HG02943 (cell line): ENCODE data around the gene HARBI1.
"Not testable (repeated sequence)": the region's sequence is repeated elsewhere in the genome, so short reads cannot be mapped to it uniquely, and the experiment has no call there.

Source experiments
- ATAC-seq: cut with Tn5 transposase; IDR thresholded peaks from one replicate; pipeline ENCODE4 v1.9.1; 2021; ENCODE audit warnings: mild to moderate bottlenecking, low read depth, moderate library complexity; ENCODE audit not compliant: unreplicated experiment

Gene HARBI1

DNA sequence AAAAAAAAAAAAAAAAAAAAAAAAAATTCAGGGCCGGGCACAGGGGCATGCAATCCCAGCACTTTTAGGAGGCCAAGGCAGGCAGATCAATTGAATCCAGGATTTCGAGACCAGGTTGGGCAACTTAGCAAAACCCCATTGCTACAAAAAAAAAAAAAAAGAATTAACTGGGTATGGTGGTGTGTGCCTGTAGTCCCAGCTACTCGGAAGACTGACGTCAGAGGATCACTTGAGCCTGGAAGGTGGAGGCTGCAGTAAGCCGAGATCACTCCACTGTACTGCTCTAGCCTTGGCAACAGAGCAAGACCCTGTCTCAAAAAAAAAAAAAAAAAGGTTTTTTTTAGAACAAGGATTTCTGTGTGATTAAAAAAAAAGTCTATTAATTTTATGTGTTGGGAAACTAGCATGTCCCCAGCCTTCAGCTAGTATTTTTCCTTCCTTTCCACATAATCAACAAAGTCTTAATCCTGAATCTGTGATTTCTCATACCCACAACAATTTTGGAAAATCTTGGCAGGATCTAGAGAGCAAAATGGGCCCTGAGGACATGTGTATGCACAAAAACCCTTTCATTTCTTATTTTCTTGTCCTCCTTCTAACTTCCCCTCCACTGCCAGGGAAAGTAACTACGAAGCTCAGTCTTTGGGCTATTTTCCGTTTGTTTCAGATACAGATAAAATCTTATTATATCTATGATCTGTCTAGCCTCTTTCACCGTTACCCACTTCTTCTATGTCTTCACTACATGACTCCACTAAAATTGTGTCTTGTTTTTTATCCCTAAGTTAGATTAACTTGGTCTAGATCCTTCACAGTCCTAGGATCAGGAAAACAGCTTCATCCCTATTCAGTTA, 17.5 kb downstream of the HARBI1 start:
- ATAC-seq, result no peak

DNA sequence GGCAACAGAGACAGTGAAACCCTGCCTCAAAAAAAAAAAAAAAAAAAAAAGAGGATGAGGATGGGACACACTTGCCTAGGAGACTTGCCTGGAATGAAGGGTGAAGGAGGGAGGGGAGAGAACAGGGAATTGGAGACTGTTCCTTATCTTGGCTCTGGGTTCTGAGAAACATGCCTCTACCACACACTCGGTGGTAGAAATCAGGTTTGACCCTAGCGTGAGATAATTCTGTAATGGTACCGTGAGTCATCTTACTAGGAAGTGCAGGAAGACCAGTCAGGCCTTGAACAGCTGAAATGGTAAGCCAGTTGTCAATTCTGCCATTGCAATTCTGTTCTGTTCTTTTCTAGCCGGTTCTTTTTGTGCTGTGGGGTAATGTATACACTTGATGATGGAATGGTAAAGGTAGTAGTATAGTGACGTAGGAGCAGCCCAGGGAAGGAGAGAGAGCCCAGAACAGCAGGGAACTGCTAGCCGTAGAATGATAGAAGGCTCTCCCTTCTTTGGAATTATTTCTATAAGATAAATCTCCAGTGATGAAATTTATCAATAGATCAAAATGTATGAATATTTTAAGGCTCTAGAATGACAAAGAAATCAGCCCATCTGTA, 19.3 kb downstream of the HARBI1 start:
- no peak for ATAC-seq

DNA sequence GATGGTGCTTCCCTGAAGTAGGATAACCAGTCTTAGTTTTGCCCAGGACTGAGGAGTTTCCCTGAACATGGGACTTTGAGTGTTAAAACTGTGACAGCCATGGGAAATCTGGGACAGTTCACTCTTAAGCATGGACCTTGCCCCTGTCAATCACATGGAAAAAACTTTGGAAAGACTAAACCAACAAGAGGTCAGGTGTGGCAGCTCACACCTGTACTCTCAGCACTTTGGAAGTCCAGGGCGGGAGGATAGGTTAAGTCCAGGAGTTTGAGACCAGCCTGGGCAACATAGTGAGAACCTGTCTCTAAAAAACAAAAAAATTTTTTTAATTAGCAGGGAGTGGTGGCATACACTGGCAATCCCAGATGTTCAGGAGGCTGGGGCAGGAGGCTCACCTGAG, 19.9 kb downstream of the HARBI1 start:
- no peak for ATAC-seq

DNA sequence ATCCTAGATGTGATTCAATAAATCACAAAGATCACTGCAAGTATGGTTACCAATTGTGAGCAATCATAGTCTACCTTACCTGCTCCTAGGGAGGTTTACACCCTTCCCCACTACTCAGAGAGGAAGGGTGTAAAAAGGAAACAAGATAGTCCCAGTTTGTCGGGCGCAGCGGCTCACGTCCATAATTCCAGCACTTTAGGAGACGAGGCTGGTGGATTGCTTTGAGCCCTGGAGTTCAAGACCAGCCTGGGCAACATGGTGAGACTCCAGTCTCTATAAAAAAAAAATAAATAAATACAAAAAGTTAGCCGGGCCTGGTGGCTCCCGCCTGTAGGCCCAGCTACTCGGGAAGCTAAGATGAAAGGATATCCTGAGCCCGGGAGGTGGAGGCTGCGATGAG, 22.2 kb downstream of the HARBI1 start:
- no peak for ATAC-seq

DNA sequence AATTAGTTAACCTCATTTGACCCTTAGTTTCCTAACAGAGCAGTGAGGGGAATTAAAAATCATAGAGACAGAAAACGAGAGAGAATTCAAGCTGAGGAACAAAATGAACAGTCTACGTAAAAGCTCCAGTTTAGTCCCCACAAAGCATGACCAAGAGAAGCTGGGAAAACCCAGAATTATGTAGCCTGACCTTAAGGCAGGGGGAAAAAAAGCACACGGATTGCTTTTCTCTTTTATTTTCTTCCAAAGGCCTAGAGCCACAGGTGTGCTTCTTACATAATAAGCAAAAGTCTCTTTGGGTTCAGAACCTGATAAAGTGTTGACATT, 22.7 kb downstream of the HARBI1 start:
- no peak for ATAC-seq

DNA sequence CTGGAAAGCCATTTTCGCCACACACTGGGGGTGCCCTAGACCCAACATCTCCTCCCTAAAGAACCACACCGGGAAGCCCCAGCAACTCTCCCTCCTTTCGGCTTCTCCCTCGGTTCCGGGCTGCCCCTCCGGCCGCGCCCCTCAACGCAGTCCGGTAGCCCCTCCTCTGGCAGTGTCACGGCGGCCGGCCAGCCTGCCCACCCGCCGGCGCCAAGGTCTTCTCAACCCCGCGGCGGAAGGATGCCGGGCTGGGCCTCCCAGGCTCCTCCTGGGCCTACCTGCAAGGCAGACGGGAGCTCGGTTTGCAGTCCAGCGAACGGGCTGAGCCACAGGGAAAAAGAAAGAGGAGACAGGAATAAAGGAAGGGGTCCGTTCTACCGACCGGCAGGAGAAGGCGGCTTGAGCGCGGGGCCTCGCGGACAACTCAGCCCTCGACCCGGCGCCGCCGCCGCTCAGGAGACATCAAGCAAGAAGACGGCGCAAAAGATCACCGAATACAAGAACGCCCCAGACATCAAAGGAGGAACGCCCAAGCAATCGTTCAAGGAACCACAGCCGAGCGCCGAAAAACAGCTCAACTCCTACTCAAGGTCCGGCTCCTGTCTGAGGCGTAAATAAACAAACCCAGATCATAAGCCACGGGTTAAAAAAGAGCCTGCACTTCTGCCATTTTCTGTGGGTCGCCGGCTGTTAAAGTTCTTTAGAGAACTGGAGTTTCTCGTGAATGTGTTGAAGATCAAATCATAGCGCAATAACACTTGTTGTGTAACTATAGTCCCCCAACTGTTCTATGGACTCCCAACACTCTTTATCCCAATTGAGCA, 23.3 kb downstream of the HARBI1 start, which contains the start of gene AMBRA1:
Gene AMBRA1 (minus strand): TSS at position 474 of the 824 bp plus-strand sequence. CDS start 45,643 bp downstream, outside the sequence.
- ATAC-seq, result peak; percentile 59

DNA sequence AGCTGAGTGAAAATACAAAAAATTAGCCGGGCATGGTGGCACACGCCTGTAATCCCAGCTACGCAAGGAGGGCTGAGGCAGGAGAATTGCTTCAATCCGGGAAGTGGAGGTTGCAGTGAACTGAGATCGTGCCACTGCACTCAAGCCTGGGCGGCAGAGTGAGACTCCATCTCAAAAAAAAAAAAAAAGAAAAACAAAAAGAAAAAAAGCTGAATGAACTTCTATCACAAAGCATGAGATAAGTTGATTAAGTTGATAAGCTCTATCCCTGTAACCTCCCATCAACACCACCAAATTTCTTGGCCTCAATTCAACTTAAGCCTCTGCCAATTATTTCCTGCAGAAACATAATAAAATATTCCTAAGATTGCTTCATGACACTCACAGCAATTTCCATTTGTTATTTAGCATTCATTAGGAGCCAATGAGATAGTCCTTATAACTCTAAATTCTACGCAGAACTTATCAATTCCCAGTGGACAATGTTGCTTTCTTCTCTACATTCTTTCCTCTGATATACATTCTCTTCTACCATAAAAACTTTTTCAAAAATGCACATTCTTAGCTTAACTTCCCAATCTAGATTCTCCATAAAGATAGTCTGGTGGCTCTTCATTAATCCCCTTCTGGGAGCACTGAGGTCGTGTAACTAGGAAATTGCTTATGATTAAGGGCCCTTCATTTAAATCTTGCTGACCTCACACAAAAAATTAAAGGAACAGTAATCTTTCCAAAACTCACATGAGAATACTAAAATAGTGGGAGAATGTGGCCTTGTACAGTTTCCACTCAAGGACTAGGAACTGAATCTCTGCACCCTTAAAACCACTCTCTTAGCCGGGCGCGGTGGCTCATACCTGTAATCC, 26.1 kb downstream of the HARBI1 start:
- ATAC-seq, result no peak

DNA sequence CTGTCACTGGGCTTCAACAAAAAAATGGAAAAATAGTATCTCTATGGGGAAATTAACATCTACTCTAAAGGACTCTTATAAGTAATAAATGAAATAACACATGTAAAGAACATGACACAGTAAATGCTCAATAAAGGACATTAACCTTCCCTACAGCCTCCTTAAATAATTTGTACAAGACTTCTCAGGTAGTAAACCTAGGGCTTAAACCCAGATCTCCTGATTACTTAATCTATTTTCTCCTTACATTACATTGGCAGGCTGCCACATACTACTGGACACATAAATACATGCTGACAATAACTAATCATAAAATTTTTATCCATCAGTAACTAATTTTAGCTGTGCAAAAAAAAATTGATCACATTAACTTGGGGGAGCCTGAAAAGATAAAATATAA, 28.1 kb downstream of the HARBI1 start:
- no peak for ATAC-seq

DNA sequence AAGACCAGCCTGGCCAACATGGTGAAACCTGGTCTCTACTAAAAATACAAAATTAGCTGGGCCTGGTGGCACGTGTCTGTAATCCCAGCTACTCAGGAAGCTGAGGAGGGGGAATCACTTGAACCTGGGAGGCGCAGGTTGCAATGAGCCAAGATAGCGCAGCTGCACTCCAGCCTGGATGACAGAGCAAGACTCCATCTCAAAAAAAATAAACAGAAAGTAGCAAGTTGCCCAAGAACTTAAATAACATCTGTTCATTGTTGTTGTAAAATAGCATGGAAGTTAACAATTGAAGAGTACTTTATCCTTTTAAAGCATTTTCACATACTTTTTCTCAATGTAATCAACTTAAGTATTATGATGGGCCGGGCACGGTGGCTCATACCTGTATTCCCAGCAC, 28.9 kb downstream of the HARBI1 start:
- ATAC-seq, result no peak

DNA sequence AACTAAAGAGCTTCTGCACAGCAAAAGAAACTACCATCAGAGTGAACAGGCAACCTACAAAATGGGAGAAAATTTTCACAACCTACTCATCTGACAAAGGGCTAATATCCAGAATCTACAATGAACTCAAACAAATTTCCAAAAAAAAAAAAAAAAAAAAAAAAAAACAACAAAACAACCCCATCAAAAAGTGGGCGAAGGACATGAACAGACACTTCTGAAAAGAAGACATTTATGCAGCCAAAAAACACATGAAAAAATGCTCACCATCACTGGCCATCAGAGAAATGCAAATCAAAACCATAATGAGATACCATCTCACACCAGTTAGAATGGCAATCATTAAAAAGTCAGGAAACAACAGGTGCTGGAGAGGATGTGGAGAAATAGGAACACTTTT, 33.5 kb downstream of the HARBI1 start:
- not testable (repeated sequence) for ATAC-seq

DNA sequence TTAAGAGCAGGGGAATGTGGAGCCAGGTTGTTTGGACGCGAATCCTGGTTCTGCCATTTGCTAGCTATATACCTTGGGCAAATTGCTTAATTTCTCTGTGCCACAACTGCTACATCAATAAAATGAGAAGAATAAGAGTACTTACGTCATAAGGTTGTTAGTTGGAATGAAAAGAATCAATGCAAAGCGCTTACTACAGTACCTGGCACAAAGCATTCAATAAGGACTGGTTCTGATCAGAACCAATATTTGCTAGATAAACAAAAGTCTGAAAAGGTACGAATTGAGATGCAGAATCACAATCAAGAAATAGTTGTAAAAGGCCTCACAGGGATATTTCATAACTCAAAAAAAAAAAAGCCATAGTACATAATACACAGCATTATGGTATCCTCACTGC, 34.4 kb downstream of the HARBI1 start:
- no peak for ATAC-seq

DNA sequence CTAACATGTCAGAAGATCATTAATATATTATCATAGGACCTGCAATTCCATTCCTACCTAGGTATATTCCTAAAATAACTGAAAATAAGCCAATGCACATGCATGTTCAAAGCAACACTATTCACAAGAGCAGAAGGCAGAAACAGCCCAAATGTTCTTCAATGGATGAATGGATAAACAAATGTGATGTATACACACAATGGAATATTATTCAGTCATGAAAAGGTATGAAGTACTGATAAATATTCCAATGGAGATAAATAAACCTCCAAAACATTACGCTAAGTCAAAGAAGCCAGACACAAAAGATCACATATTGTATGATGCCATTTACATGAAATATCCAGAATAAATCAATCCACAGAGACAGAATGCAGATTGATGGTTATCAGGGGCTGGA, 40.0 kb downstream of the HARBI1 start:
- no peak for ATAC-seq

DNA sequence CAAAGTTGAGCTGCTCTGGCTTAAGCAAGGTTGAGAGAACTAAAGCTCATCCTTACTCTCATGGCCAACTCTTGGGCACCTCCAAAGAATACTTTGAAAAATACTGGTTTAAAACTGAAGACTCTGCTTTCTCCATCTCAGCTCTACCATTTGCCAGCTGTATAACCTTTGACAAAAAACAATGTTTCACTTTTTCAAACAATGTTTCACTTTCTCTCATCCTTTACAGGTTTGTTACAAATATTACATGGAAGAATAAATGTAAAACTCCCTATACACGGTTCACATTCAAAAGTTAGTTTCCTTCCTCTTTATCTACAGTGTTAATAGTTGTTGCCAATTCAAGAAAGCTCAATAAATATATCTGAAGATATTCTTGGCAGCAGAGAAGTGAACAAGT, 42.4 kb downstream of the HARBI1 start:
- no peak for ATAC-seq

DNA sequence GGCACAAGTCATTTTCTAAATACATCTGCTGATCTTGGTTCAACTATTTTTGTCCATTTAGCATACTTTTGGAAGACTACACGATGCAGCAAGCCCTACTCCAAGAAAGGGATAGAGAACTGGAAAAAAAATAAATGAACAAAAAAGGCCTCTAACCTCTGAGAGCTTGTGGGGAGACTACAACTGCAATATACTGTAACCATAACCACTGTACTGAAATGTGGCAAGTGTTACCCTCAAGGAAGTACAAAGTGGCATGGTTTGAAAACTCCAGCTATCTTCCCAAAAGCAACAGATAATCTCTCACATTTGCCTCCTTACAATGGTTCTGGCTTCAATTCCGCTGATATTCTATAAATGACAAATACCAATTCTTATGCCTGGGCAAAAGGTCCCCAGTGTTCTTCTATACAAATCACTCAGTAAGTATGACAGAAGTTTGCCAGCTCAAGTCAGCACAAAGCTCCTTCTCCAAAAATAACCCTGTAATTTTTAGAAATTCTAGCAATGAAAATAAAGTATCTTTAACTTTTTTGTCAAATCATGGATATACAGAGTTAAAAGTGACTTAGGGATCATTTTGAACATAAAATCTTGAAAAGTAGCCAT, 46.1 kb downstream of the HARBI1 start:
- ATAC-seq, result no peak

DNA sequence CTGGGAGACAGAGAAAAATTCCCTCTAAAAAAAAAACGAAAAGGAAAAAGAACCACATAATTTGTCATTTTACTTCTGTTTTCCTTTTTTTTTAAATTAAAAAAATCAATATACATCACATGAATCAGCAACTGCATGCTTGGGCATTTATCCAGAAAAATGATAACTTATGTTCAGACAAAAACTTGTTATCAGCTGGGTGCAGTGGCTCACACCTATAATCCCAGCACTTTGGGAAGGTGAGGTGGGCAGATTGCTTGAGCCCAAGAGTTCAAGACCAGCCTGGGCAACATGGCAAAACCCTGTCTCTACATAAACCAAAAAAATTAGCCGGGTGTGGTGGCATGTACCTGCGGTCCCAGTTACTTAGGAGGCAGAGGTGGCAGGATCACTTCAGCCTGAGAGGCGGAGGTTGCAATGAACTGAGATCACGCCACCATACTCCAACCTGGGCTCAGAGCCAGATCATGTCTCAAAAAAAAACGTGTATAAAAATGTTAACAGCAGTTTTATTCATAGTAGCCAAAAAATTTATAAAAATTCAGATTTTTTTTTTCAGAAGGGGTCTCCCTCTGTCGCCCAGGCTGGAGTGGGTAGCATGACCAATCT, 51.7 kb downstream of the HARBI1 start:
- ATAC-seq, result no peak

DNA sequence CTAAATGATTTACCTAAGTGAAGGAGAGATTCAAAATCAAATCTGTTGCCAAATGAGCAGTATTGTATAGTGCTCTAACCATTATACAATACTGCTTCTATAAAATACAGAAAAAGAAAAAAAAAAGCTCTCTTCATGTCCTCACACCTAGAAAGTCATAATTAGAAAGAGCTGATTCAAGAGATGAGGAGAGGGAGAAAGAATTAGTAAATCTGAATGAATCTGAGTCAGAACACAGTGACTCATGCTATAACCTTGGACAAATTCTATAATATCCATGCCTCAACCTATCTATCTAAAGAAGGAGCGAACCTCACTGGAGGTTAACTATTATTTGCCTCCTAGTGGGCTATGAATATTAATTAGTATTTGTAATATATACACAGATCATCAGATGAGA, 52.6 kb downstream of the HARBI1 start:
- no peak for ATAC-seq

DNA sequence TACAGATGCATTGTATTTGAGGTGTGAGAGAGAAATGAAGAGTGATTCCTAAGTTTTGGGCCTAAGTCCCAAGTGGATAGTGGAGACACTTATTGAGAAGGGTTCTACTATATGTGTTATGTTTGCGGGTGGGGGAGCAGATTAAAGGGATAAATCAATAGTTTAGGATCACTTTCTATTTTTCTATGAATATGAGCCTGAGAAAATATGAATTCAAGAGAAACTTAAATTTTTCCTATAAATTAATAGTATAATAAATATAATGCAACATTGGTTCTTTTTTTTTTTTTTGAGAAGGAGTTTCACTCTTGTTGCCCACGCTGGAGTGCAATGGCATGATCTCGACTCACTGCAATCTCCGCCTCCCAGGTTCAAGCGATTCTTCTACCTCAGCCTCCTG, 54.5 kb downstream of the HARBI1 start:
- no peak for ATAC-seq

DNA sequence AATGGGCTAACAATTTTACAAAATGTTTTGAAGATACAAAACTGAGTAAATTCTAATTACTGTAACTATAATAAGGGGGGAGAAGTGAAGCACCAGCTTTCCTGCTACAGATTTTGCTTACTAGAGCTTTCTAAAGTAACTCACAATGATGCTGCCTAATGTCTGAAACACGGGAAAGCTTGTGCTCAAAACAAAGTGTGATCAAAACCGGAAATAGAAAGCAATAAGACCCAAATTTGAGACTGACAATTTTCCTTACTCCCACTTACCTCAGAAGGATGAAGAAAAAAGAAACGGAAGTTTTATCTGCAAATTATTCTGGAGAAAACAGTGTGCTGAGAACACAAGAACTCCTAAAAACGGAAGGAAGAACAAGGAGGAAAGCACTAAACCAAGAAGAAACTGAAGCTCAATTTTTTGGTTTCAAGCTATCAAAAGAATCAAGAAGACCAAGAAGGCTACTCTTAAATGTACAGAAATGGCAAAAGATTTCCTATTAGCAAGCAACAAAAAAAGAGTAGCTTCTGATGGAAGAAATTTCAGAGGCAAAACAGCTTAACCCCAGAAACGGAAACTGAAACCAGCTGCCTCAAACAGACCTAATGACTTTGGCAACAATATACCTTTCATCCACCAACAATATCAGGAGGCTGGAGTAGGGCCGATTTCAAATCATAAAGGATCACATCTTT, 56.6 kb downstream of the HARBI1 start:
- peak; percentile 55 for ATAC-seq

DNA sequence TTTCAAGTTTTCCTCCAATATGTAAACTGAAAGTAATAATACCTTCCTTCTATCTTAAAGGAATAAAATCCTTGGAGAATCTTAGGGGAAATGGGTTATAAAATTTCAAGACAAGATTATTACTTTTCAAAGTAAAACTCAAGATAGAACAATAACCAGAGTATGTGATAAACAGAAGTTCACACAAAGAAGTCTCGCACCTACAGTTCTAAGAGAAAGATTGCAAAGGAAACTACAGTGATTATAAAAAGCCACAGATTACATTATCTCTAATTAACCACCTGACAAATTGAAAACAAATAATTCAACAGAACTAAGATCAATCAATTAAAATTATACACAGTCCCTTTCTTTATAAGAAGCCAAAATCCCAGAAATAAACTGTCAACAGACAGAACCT, 57.2 kb downstream of the HARBI1 start:
- no peak for ATAC-seq
